Superior temporal gyrus (tissue), 1 donor: ENCODE data around the gene GALNT17.
"Not testable (repeated sequence)": the region's sequence is repeated elsewhere in the genome, so short reads cannot be mapped to it uniquely, and the experiment has no call there.

ENCODE experiments used
- DNase-seq: peaks from one replicate; pipeline ENCODE4 v3.0.0-alpha.2; 2016; ENCODE audit errors: extremely low spot score

GALNT17 gene

DNA sequence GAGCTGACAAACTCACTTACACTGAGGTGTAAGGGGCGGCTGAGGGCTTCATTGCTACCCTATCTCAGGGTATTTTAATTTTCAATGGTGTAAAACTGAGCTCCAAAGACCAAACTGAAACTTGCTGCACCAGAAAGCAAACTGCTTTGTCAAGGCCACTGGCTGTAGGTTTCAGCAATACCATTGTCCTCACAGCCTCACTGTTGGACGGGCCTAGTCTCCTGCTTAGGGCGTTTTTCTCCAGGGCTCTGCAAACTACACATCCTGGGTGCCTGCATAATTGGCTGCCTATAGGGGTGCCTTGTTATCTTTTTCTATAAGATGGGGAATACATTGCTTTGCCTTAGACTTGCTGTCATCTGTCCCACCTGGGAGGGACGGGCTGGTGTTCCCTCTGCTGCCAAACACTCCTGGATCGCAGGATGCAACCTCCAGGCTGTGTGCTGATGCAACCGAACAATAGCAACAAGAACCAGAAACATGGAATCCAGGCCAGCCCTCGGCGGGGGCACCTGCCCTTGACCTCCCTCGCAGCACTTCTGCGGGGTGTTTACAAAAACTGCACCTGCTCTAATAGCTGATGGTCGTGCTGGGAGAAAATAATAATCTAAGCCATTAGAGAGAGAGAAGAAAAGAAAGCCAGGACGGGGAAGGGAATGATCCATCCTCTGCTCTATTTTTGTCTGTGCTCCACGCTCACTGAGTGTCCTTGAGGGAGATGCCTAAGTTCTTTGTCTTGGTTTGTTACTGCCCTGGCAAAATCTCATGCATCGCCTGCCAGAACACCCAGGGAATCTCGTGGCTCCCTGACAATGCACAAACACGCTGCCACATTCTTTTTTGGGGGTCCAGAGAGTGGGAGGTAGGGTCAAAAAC is 104.5 kb downstream of the GALNT17 start:
- peak; percentile 27 for DNase-seq

DNA sequence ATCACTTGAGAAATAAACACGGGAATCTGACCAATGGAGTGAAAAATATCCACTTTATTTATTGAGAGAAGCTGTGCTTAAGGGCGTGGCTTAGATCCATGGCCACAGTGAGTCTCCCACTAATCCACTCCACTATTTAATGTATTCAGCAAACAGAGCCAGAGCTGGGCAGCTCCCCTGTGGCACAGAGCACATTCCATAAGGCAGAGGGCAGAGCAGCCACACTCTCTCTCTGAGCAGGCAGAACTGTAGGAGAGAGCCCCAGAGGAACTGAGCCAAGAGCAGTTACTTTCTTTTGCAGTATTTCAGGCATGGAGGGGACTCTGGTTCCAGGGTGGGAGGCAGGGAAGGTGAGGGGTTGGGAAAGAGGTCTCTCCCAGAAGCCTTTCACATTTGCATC is 106.0 kb downstream of the GALNT17 start:
- DNase-seq = no peak

- no peak for DNase-seq
Observed at GRCh38 chr7:71238581-71239295, 106.8 kb downstream of the GALNT17 start.

DNA sequence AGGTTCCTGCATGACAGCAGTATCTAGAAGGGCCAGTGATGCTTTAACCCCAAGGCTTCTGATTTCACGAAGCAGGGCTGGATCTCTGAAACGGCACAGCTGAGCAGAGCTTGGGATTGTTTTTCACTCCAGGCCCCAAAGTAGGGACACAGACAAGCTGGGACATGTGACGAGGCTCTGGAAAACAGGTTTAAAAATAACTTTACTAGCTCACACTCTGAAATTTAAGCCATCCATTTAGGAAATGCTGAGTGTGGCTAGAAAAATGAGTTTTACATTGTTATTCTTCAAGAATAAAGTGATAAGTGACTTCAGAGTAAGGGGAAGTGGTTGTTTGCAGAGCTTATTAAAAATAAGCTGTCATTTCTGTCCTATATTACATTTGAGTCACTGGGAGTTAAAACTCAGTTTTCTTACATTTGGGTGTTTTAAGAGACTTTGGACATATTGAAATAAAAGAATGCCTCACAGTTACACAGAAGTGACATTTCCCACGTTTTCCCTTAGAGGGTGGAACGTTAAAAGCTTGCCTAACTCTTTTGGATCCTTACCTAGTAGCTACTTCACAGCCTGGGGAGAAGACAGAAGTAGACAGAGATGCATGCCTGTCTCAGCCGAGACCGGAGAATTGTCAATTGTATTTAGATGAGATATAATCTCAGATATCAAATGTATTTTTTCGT is 107.8 kb downstream of the GALNT17 start:
- peak; percentile 71 for DNase-seq

- no peak for DNase-seq
Observed at GRCh38 chr7:71243736-71244410, 111.9 kb downstream of the GALNT17 start.

DNA sequence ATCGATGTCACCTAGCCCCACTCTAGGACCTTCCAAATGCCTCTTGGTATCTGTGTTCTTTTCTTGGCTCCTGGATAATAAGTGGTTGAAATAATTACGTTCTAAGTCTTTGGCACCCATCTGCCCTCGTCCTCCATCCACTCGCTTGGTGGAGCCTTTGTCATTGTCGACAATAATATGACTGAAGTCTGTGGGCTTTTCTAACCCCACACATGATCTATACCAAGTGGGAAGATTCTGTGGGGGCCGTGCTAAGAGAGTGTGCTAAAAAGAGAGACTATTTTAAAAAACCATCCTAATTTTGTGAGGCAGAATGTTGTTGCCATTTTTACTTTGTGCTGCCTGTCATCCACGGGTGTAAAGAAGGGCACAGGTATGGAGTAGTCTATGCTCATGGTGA is 113.1 kb downstream of the GALNT17 start:
- no peak for DNase-seq

- no peak for DNase-seq
Observed at GRCh38 chr7:71251706-71252105, 119.8 kb downstream of the GALNT17 start.

GRCh38 chr7:71254751-71255150 is 122.8 kb downstream of the GALNT17 start:
- DNase-seq = peak; percentile 77

GRCh38 chr7:71255537-71256178 is 123.7 kb downstream of the GALNT17 start:
- DNase-seq = no peak

- DNase-seq = no peak
Observed at GRCh38 chr7:71261066-71261465, 129.1 kb downstream of the GALNT17 start.

GRCh38 chr7:71262834-71263233 is 130.9 kb downstream of the GALNT17 start:
- DNase-seq = not testable (repeated sequence)

DNA sequence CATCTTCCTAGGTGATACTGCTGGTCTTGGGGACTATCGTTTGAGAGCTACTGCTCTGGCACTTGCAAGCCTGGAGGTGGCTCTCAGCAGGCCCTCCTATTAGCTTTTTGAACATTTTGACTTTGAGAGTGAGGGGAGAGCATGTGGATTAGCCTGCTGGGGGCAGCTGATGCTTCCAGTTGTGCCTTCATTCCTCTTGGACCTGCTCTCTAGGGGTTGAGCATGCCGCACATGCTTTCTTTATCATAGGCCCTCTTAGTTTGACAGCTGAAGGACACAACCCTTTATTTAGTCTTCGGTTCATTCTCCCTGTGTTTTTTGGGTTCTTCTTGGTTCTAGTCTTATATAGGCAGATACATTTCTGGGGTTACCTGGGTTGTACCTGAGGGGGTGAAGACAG is 132.1 kb downstream of the GALNT17 start:
- DNase-seq = no peak

GRCh38 chr7:71266912-71267311 is 135.0 kb downstream of the GALNT17 start:
- DNase-seq = no peak

GRCh38 chr7:71267734-71268469 is 136.0 kb downstream of the GALNT17 start:
- no peak for DNase-seq

- no peak for DNase-seq
Observed at GRCh38 chr7:71270558-71270957, 138.6 kb downstream of the GALNT17 start.

DNA sequence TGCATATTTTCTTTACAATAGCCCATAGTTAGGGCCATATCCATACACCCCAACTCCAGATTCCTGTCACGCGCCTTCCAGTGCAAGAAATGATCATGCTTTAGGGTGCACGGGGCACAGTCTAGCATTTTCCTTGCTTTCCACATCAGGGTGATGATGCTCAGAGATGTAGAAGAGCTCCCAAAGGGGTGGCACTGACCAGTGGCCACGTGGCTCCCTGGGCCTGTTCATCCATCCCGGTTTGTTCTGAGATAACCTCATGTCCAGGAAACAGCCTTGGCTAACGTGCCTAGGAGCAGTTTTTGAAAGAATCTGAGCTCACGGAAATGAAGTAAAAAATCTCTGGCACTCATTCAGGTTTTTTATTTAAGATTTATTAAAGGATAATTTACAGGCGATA is 139.3 kb downstream of the GALNT17 start:
- no peak for DNase-seq

DNA sequence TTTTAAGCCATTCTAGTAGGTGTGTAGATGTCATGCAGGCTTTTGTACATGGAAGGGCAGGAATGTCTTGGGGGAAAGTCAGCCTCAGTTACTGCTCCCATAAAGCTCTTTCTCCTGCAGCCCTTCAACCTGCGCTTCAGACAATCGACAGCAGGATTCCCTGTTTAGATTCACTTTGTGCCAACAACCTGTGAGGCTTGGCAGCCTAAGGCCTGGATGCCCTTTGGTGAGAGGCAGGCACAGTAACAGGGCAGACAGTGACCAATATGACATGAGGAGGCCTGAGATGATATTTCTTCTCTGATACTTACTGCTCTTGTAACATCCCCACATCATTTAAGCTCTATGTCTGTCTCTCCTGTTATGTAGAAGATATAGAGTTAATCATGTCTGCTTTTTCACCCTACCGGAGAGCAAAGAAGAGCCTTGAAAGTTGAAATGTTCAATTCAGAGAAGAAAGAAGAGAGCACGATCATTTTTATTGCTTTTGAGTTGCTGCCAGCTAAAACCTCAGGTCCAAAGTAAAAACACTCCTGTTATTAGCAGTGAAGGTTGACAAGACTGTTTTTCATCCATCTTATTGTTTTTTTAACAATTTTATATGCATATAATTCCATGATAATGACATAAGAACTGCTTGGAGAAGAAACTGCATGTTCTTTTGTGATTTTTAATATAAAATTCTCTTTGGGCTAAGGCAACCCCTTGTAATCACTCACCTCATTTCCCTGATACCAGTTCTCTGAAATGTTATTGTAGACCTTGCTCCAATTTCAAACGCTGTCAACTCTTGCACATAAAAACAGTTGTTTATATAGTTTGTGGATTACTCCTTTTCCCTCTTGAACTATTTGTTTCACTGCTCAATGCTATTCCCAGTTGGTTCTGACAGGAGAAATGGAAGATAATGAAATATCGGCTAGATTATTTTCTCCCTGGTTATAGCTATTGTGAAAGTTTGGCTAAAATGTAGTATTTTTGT is 140.9 kb downstream of the GALNT17 start:
- DNase-seq = no peak

- no peak for DNase-seq
Observed at GRCh38 chr7:71278257-71278656, 146.3 kb downstream of the GALNT17 start.

DNA sequence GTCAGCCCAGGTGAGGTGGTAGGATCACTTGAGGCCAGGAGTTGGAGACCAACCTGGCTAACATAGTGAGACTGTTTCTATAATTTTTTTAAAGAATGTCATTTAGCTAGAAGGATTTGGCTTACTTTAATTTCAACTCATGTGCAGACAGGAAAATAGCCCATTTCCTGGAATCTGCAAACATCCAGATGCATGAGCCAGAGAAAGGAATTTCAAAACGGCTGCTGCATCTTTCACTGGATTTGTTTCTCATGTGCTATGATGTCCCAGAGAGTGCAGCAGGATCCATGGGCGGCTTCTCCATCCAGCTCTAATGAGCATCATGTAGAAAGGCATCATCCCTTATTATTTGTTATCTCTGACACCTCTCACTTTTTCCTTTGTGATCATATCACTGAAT is 149.3 kb downstream of the GALNT17 start:
- DNase-seq = no peak

- no peak for DNase-seq
Observed at GRCh38 chr7:71283802-71284201, 151.9 kb downstream of the GALNT17 start.
